Mononuclear cell (primary cell): ENCODE measurements around the gene CATSPERZ. TPM values are rescaled to one million over a fixed set of nuclear protein-coding genes. Genes with fewer than 3 reads are reported as not detected.
A peak's percentile ranks its signal among the peaks of the same experiment; 100 is the strongest.
"Not testable (repeated sequence)": the region's sequence is repeated elsewhere in the genome, so short reads cannot be mapped to it uniquely, and the experiment has no call there.

Experiments used
- H3K27me3 ChIP-seq: 2 replicates; pipeline ENCODE4 v1.6.0; 2011; ENCODE audit warnings: low read length, control low read depth; ENCODE audit not compliant: insufficient read depth
- H3K4me1 ChIP-seq: 2 replicates; pipeline ENCODE4 v1.5.1; 2011; ENCODE audit warnings: mild to moderate bottlenecking, low read length, control low read depth; ENCODE audit not compliant: insufficient read depth
- H3K4me3 ChIP-seq: 2 replicates; pipeline ENCODE4 v1.5.1; 2011; ENCODE audit warnings: mild to moderate bottlenecking, low read length, moderate library complexity
- H3K9me3 ChIP-seq: 2 replicates; pipeline ENCODE4 v1.5.1; 2011; ENCODE audit warnings: low read depth, mild to moderate bottlenecking, control low read depth, low read length
- total RNA-seq: library from RNA; depleted of rRNA; stranded (reverse); fragments of >200 nt; gene quantifications from one replicate; pipeline ENCODE4 v1.2.3, GENCODE V29; 2012

CATSPERZ gene
- total RNA-seq, 1 donor: not detected

- peaks cover 29% of the 10 kb centered on the region for H3K27me3 ChIP-seq
- H3K9me3 ChIP-seq: no peaks in the 10 kb centered on the region
- H3K4me1 ChIP-seq: peaks cover 55% of the 10 kb centered on the region
- no peak overlapping the region for H3K4me3 ChIP-seq
Observed at GRCh38 chr11:64303109-64304031, 3.2 kb downstream of the CATSPERZ start.

GRCh38 chr11:64304032-64304315 lies 3.8 kb downstream of the CATSPERZ start:
- peak overlapping the region; percentile 65 for H3K4me3 ChIP-seq
- no peaks in the 10 kb centered on the region for H3K9me3 ChIP-seq
- H3K27me3 ChIP-seq: peaks cover 23% of the 10 kb centered on the region
- H3K4me1 ChIP-seq: peaks cover 54% of the 10 kb centered on the region

- Histone ChIP-seq H3K27me3 (peaks cover 18% of the 10 kb centered on the region), H3K9me3 (no peaks in the 10 kb centered on the region), H3K4me3 (peak overlapping the region; percentile 65), H3K4me1 (peaks cover 49% of the 10 kb centered on the region)
Observed at GRCh38 chr11:64304316-64305072, 4.3 kb downstream of the CATSPERZ start.

GRCh38 chr11:64305075-64305690 lies 5.0 kb downstream of the CATSPERZ start, which contains the start of gene ESRRA:
Gene ESRRA (plus strand): TSS chr11:64305524. CDS start chr11:64307180, 1,656 bp downstream.
- H3K27me3 ChIP-seq: peaks cover 11% of the 10 kb centered on the region
- H3K4me1 ChIP-seq: peaks cover 42% of the 10 kb centered on the region
- no peaks in the 10 kb centered on the region for H3K9me3 ChIP-seq
- H3K4me3 ChIP-seq: peak within 1 kb of the TSS; percentile 65

- peak overlapping the region; percentile 62 for H3K4me3 ChIP-seq
- H3K9me3 ChIP-seq: no peaks in the 10 kb centered on the region
- peaks cover 3% of the 10 kb centered on the region for H3K27me3 ChIP-seq
- peaks cover 35% of the 10 kb centered on the region for H3K4me1 ChIP-seq
Observed at GRCh38 chr11:64305691-64306562, 5.8 kb downstream of the CATSPERZ start.

GRCh38 chr11:64306563-64306875 lies 6.4 kb downstream of the CATSPERZ start:
- Histone ChIP-seq H3K4me3 (peak overlapping the region; percentile 62), H3K9me3 (no peaks in the 10 kb centered on the region), H3K4me1 (peaks cover 29% of the 10 kb centered on the region), H3K27me3 (peaks cover 3% of the 10 kb centered on the region)

GRCh38 chr11:64306876-64307622 lies 6.9 kb downstream of the CATSPERZ start:
- Histone ChIP-seq H3K4me3 (peak overlapping the region; percentile 62), H3K27me3 (no peaks in the 10 kb centered on the region), H3K9me3 (no peaks in the 10 kb centered on the region), H3K4me1 (peaks cover 27% of the 10 kb centered on the region)

GRCh38 chr11:64307795-64308194 lies 7.6 kb downstream of the CATSPERZ start:
- not testable (repeated sequence) for H3K9me3 ChIP-seq, H3K27me3 ChIP-seq, H3K4me3 ChIP-seq
- peaks cover 27% of the 10 kb centered on the region for H3K4me1 ChIP-seq

GRCh38 chr11:64312947-64313346 lies 12.8 kb downstream of the CATSPERZ start:
- H3K27me3 ChIP-seq: no peaks in the 10 kb centered on the region
- H3K4me3 ChIP-seq: no peak overlapping the region
- no peaks in the 10 kb centered on the region for H3K9me3 ChIP-seq
- H3K4me1 ChIP-seq: peaks cover 13% of the 10 kb centered on the region

GRCh38 chr11:64313491-64314145 lies 13.5 kb downstream of the CATSPERZ start:
- Histone ChIP-seq H3K9me3 (no peaks in the 10 kb centered on the region), H3K27me3 (no peaks in the 10 kb centered on the region), H3K4me3 (no peak overlapping the region), H3K4me1 (peaks cover 17% of the 10 kb centered on the region)

- no peaks in the 10 kb centered on the region for H3K27me3 ChIP-seq
- H3K4me1 ChIP-seq: peaks cover 24% of the 10 kb centered on the region
- H3K9me3 ChIP-seq: no peaks in the 10 kb centered on the region
- no peak overlapping the region for H3K4me3 ChIP-seq
Observed at GRCh38 chr11:64314146-64314804, 14.1 kb downstream of the CATSPERZ start.

- H3K9me3 ChIP-seq: no peaks in the 10 kb centered on the region
- peaks cover 31% of the 10 kb centered on the region for H3K4me1 ChIP-seq
- no peak overlapping the region for H3K4me3 ChIP-seq
Observed at GRCh38 chr11:64314805-64315561, 14.8 kb downstream of the CATSPERZ start.

More at GRCh38 chr11:64314805-64315561, 14.8 kb downstream of the CATSPERZ start:
- no peaks in the 10 kb centered on the region for H3K27me3 ChIP-seq
